ENCODE results near the gene VWA8. TPM values are rescaled to one million over a fixed set of nuclear protein-coding genes. Genes with fewer than 3 reads are reported as not detected.
A peak's percentile ranks its signal among the peaks of the same experiment; 100 is the strongest.
"Not testable (repeated sequence)": the region's sequence is repeated elsewhere in the genome, so short reads cannot be mapped to it uniquely, and the experiment has no call there.

VWA8 gene
- total RNA-seq, 1 donor, result 33.2 TPM

GRCh38 chr13:41851351-41851750 lies 109.6 kb downstream of the VWA8 start:
- no peak for DNase-seq (ENCODE audit: low read depth)
- no peak for TF ChIP-seq CTCF (IDR thresholded peaks at IDR 0.05; ENCODE audit: insufficient read depth, low read depth, low read length)
- no peak overlapping the region for H3K4me3 ChIP-seq (ENCODE audit: low read depth, low read length)

- DNase-seq (ENCODE audit: low read depth), result no peak
- no peak overlapping the region for H3K4me3 ChIP-seq (ENCODE audit: low read depth, low read length)
- peak; percentile 21 for TF ChIP-seq CTCF (IDR thresholded peaks at IDR 0.05; ENCODE audit: insufficient read depth, low read depth, low read length)
Measured at GRCh38 chr13:41848435-41849255, 112.3 kb downstream of the VWA8 start.

- DNase-seq (ENCODE audit: low read depth), result peak; percentile 19
- TF ChIP-seq CTCF (IDR thresholded peaks at IDR 0.05; ENCODE audit: insufficient read depth, low read depth, low read length), result no peak
- H3K4me3 ChIP-seq (ENCODE audit: low read depth, low read length), result no peak overlapping the region
Measured at GRCh38 chr13:41847216-41847615, 113.7 kb downstream of the VWA8 start.

GRCh38 chr13:41842036-41842620 lies 118.8 kb downstream of the VWA8 start:
- no peak overlapping the region for H3K4me3 ChIP-seq (ENCODE audit: low read depth, low read length)
- no peak for TF ChIP-seq CTCF (IDR thresholded peaks at IDR 0.05; ENCODE audit: insufficient read depth, low read depth, low read length)
- peak; percentile 83 for DNase-seq (ENCODE audit: low read depth)

GRCh38 chr13:41837629-41838028 lies 123.3 kb downstream of the VWA8 start:
- H3K4me3 ChIP-seq (ENCODE audit: low read depth, low read length), result no peak overlapping the region
- no peak for DNase-seq (ENCODE audit: low read depth)
- no peak for TF ChIP-seq CTCF (IDR thresholded peaks at IDR 0.05; ENCODE audit: insufficient read depth, low read depth, low read length)

GRCh38 chr13:41835871-41836270 lies 125.0 kb downstream of the VWA8 start:
- TF ChIP-seq CTCF (IDR thresholded peaks at IDR 0.05; ENCODE audit: insufficient read depth, low read depth, low read length), result no peak
- H3K4me3 ChIP-seq (ENCODE audit: low read depth, low read length), result no peak overlapping the region
- peak; percentile 69 for DNase-seq (ENCODE audit: low read depth)

GRCh38 chr13:41834697-41835096 lies 126.2 kb downstream of the VWA8 start:
- not testable (repeated sequence) for DNase-seq (ENCODE audit: low read depth); H3K4me3 ChIP-seq (ENCODE audit: low read depth, low read length)
